Muscle layer of duodenum (tissue), 2 donors: Measurements from ENCODE around the gene MYH16.
"Not testable (repeated sequence)": the region's sequence is repeated elsewhere in the genome, so short reads cannot be mapped to it uniquely, and the experiment has no call there.

Experiments
- H3K27ac ChIP-seq: one replicate; pipeline ENCODE4 v1.7.0; 2013; ENCODE audit warnings: mild to moderate bottlenecking, low read length
- H3K27me3 ChIP-seq: one replicate; pipeline ENCODE4 v1.7.0; 2013; ENCODE audit warnings: low read depth, mild to moderate bottlenecking, control low read depth, low read length
- H3K36me3 ChIP-seq, 2 donors: one replicate each; pipeline ENCODE4 v1.7.0; 2013; ENCODE audit warnings: low read length in 2 of 2, control low read depth in 1 of 2, mild to moderate bottlenecking in 1 of 2; ENCODE audit not compliant: insufficient read depth in 2 of 2, control insufficient read depth in 1 of 2
- H3K4me1 ChIP-seq, 2 donors: one replicate each; pipeline ENCODE4 v1.7.0; 2013; ENCODE audit warnings: low read length in 2 of 2, mild to moderate bottlenecking in 2 of 2, control low read depth in 1 of 2, moderate library complexity in 1 of 2; ENCODE audit not compliant: insufficient read depth in 2 of 2, control insufficient read depth in 1 of 2
- H3K4me3 ChIP-seq, 2 donors: one replicate each; pipeline ENCODE4 v1.7.0; 2013; ENCODE audit warnings: low read length in 2 of 2, low read depth in 1 of 2, mild to moderate bottlenecking in 1 of 2
- H3K9me3 ChIP-seq, 2 donors: one replicate each; pipeline ENCODE4 v1.7.0; 2013; ENCODE audit warnings: low read length in 2 of 2, control low read depth in 1 of 2, mild to moderate bottlenecking in 1 of 2; ENCODE audit not compliant: control insufficient read depth in 1 of 2
- donor health status: healthy.

MYH16 gene

GRCh38 chr7:99287779-99288534 lies 15.3 kb downstream of the MYH16 start:
- no peaks in the 10 kb centered on the region for H3K36me3 ChIP-seq
- no peaks in the 10 kb centered on the region for H3K4me1 ChIP-seq
- no peak overlapping the region for H3K27ac ChIP-seq
- H3K4me3 ChIP-seq: no peak overlapping the region
- no peaks in the 10 kb centered on the region for H3K27me3 ChIP-seq
- no peaks in the 10 kb centered on the region for H3K9me3 ChIP-seq

GRCh38 chr7:99289185-99289584 lies 16.5 kb downstream of the MYH16 start:
- Histone ChIP-seq H3K36me3 (no peaks in the 10 kb centered on the region), H3K4me1 (no peaks in the 10 kb centered on the region), H3K9me3 (no peaks in the 10 kb centered on the region), H3K27ac (no peak overlapping the region), H3K4me3 (no peak overlapping the region), H3K27me3 (no peaks in the 10 kb centered on the region)

- H3K4me1 ChIP-seq, H3K27ac ChIP-seq, H3K4me3 ChIP-seq, H3K27me3 ChIP-seq, H3K36me3 ChIP-seq, H3K9me3 ChIP-seq: not testable (repeated sequence)
Measured at GRCh38 chr7:99290148-99290547, 17.5 kb downstream of the MYH16 start.

- Histone ChIP-seq H3K9me3 (no peaks in the 10 kb centered on the region), H3K27ac (no peak overlapping the region), H3K4me3 (no peak overlapping the region), H3K36me3 (no peaks in the 10 kb centered on the region), H3K4me1 (no peaks in the 10 kb centered on the region), H3K27me3 (no peaks in the 10 kb centered on the region)
Measured at GRCh38 chr7:99290980-99291607, 18.5 kb downstream of the MYH16 start.

GRCh38 chr7:99292127-99292526 lies 19.5 kb downstream of the MYH16 start:
- no peak overlapping the region for H3K4me3 ChIP-seq
- H3K27me3 ChIP-seq: no peaks in the 10 kb centered on the region
- H3K4me1 ChIP-seq: no peaks in the 10 kb centered on the region
- H3K36me3 ChIP-seq: no peaks in the 10 kb centered on the region
- H3K27ac ChIP-seq: no peak overlapping the region
- H3K9me3 ChIP-seq: no peaks in the 10 kb centered on the region

GRCh38 chr7:99293167-99293566 lies 20.5 kb downstream of the MYH16 start:
- no peak overlapping the region for H3K4me3 ChIP-seq
- no peaks in the 10 kb centered on the region for H3K4me1 ChIP-seq
- H3K9me3 ChIP-seq: no peaks in the 10 kb centered on the region
- H3K27me3 ChIP-seq: no peaks in the 10 kb centered on the region
- H3K27ac ChIP-seq: no peak overlapping the region
- no peaks in the 10 kb centered on the region for H3K36me3 ChIP-seq

GRCh38 chr7:99293650-99294049 lies 21.0 kb downstream of the MYH16 start:
- Histone ChIP-seq H3K27me3 (no peaks in the 10 kb centered on the region), H3K4me1 (no peaks in the 10 kb centered on the region), H3K36me3 (no peaks in the 10 kb centered on the region), H3K4me3 (no peak overlapping the region), H3K27ac (no peak overlapping the region), H3K9me3 (no peaks in the 10 kb centered on the region)

GRCh38 chr7:99296471-99296870 lies 23.8 kb downstream of the MYH16 start:
- no peaks in the 10 kb centered on the region for H3K9me3 ChIP-seq
- H3K36me3 ChIP-seq: no peaks in the 10 kb centered on the region

GRCh38 chr7:99301496-99301895 lies 28.9 kb downstream of the MYH16 start:
- no peak overlapping the region for H3K4me3 ChIP-seq
- no peaks in the 10 kb centered on the region for H3K36me3 ChIP-seq
- no peak overlapping the region for H3K27ac ChIP-seq
- H3K9me3 ChIP-seq: no peaks in the 10 kb centered on the region
- H3K4me1 ChIP-seq: no peaks in the 10 kb centered on the region
- H3K27me3 ChIP-seq: no peaks in the 10 kb centered on the region

More at GRCh38 chr7:99296471-99296870, 23.8 kb downstream of the MYH16 start:
- H3K27me3 ChIP-seq: no peaks in the 10 kb centered on the region
- no peak overlapping the region for H3K4me3 ChIP-seq
- no peaks in the 10 kb centered on the region for H3K4me1 ChIP-seq
- no peak overlapping the region for H3K27ac ChIP-seq

GRCh38 chr7:99305473-99306260 lies 33.0 kb downstream of the MYH16 start:
- Histone ChIP-seq H3K4me3 (no peak overlapping the region), H3K36me3 (no peaks in the 10 kb centered on the region), H3K4me1 (no peaks in the 10 kb centered on the region), H3K27ac (no peak overlapping the region), H3K9me3 (peaks cover 0 to 7% of the 10 kb centered on the region in 2 donors), H3K27me3 (no peaks in the 10 kb centered on the region)

- H3K36me3 ChIP-seq: no peaks in the 10 kb centered on the region
- H3K4me1 ChIP-seq: no peaks in the 10 kb centered on the region
- no peak overlapping the region for H3K4me3 ChIP-seq
- no peaks in the 10 kb centered on the region for H3K27me3 ChIP-seq
- H3K9me3 ChIP-seq: peaks cover 0 to 7% of the 10 kb centered on the region in 2 donors
- H3K27ac ChIP-seq: no peak overlapping the region
Measured at GRCh38 chr7:99308461-99309074, 35.9 kb downstream of the MYH16 start.
